ENCODE data around the gene SSR1. TPM values are rescaled to one million over a fixed set of nuclear protein-coding genes. Genes with fewer than 3 reads are reported as not detected.

The SSR1 gene
- total and polyA plus RNA-seq, 9 of the 15 experiments (the other 6 are each of a cell fraction or from before 2014, with no cell fraction given) = 87.7 to 220 (median 144) TPM

- TF ChIP-seq NFATC3 (IDR thresholded peaks at IDR 0.05) (no peak), ZNF165 (CRISPR knock-in tag; IDR thresholded peaks at IDR 0.05; ENCODE audit: borderline replicate concordance) (no peak), FOXK1 (CRISPR knock-in tag; IDR thresholded peaks at IDR 0.05; ENCODE audit: borderline replicate concordance) (no peak), CBX3 (IDR thresholded peaks at IDR 0.05; ENCODE audit: borderline replicate concordance in 1 of 2, low read length in 2 of 2) (no peak), STAG1 (CRISPR knock-in tag; IDR thresholded peaks at IDR 0.05; ENCODE audit: borderline replicate concordance) (peak; percentile 28; the same call in 1 of the 2 replicates), DPF2 (IDR thresholded peaks at IDR 0.05) (peak; percentile 70), ZFP36 (IDR thresholded peaks at IDR 0.05; ENCODE audit: low read depth, low read length, partially characterized antibody) (peak; percentile 32), ZNF212 (CRISPR knock-in tag; IDR thresholded peaks at IDR 0.05) (no peak), MXI1 (IDR thresholded peaks at IDR 0.05; ENCODE audit: low read depth, low read length) (no peak), ARID3B (CRISPR knock-in tag; IDR thresholded peaks at IDR 0.05; ENCODE audit: borderline replicate concordance) (no peak), NR4A1 (CRISPR knock-in tag; IDR thresholded peaks at IDR 0.05) (no peak), NR4A1 (tag; IDR thresholded peaks at IDR 0.05) (no peak), SMARCC2 (IDR thresholded peaks at IDR 0.05; ENCODE audit: low read depth) (no peak; the same call in 1 of the 2 replicates), PRMT5 (CRISPR knock-in tag; IDR thresholded peaks at IDR 0.05) (no peak), ZNF232 (CRISPR knock-in tag; IDR thresholded peaks at IDR 0.05) (no peak), RB1 (IDR thresholded peaks at IDR 0.05; ENCODE audit: low read depth) (peak; percentile 54; the same call in 1 of the 2 replicates), SETDB1 (IDR thresholded peaks at IDR 0.05; ENCODE audit: low read length) (no peak), SMARCA4 (IDR thresholded peaks at IDR 0.05) (peak; percentile 64; the same call in 1 of the 2 replicates), NFE2L1 (tag; IDR thresholded peaks at IDR 0.05; ENCODE audit: borderline replicate concordance, low read depth) (peak; percentile 85)
- TF ChIP-seq, protein P1, sequence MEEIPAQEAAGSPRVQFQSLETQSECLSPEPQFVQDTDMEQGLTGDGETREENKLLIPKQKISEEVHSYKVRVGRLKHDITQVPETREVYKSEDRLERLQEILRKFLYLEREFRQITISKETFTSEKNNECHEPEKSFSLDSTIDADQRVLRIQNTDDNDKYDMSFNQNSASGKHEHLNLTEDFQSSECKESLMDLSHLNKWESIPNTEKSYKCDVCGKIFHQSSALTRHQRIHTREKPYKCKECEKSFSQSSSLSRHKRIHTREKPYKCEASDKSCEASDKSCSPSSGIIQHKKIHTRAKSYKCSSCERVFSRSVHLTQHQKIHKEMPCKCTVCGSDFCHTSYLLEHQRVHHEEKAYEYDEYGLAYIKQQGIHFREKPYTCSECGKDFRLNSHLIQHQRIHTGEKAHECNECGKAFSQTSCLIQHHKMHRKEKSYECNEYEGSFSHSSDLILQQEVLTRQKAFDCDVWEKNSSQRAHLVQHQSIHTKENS (CRISPR knock-in tag; IDR thresholded peaks at IDR 0.05) = no peak
- TF ChIP-seq, protein P2, sequence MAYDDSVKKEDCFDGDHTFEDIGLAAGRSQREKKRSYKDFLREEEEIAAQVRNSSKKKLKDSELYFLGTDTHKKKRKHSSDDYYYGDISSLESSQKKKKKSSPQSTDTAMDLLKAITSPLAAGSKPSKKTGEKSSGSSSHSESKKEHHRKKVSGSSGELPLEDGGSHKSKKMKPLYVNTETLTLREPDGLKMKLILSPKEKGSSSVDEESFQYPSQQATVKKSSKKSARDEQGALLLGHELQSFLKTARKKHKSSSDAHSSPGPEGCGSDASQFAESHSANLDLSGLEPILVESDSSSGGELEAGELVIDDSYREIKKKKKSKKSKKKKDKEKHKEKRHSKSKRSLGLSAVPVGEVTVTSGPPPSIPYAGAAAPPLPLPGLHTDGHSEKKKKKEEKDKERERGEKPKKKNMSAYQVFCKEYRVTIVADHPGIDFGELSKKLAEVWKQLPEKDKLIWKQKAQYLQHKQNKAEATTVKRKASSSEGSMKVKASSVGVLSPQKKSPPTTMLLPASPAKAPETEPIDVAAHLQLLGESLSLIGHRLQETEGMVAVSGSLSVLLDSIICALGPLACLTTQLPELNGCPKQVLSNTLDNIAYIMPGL (CRISPR knock-in tag; IDR thresholded peaks at IDR 0.05) = no peak
- TF ChIP-seq, protein P3, sequence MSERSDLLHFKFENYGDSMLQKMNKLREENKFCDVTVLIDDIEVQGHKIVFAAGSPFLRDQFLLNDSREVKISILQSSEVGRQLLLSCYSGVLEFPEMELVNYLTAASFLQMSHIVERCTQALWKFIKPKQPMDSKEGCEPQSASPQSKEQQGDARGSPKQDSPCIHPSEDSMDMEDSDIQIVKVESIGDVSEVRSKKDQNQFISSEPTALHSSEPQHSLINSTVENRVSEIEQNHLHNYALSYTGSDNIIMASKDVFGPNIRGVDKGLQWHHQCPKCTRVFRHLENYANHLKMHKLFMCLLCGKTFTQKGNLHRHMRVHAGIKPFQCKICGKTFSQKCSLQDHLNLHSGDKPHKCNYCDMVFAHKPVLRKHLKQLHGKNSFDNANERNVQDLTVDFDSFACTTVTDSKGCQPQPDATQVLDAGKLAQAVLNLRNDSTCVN (CRISPR knock-in tag; IDR thresholded peaks at IDR 0.05) = no peak
These were observed 57.8 kb downstream of the SSR1 start (continued) for GRCh38 chr6:7254980-7255835.
